Type B pancreatic cell (in vitro differentiated cells): Measurements from ENCODE around the gene NECTIN3. TPM values are rescaled to one million over a fixed set of nuclear protein-coding genes. Genes with fewer than 3 reads are reported as not detected.

Experiments used
- DNase-seq: peaks from one replicate; pipeline ENCODE4 v3.0.0; 2021; ENCODE audit warnings: mixed read lengths; ENCODE audit not compliant: unreplicated experiment; ENCODE audit errors: extremely low spot score
- H3K27ac Mint-ChIP-seq: 2 replicates; pipeline ENCODE4 v1.8.0; 2021; ENCODE audit warnings: mild to moderate bottlenecking, mixed read lengths
- H3K27me3 Mint-ChIP-seq: 2 replicates; pipeline ENCODE4 v1.8.0; 2021; ENCODE audit warnings: mixed read lengths
- H3K36me3 Mint-ChIP-seq: 2 replicates; pipeline ENCODE4 v1.8.0; 2021; ENCODE audit warnings: mixed read lengths
- H3K4me1 Mint-ChIP-seq: one replicate; pipeline ENCODE4 v1.8.0; 2021; ENCODE audit warnings: mixed read lengths; ENCODE audit not compliant: unreplicated experiment
- H3K4me3 Mint-ChIP-seq: 2 replicates; pipeline ENCODE4 v1.8.0; 2021; ENCODE audit warnings: mild to moderate bottlenecking, mixed read lengths
- H3K9me3 Mint-ChIP-seq: 2 replicates; pipeline ENCODE4 v1.8.0; 2021; ENCODE audit warnings: mixed read lengths
- CTCF ChIP-seq: fragments of 200-600 bp; sonication (generic); conservative IDR thresholded peaks from 2 replicates; pipeline ENCODE4 v1.5.0; 2021; ENCODE audit warnings: antibody characterized with exemption, mild to moderate bottlenecking
- total RNA-seq: library from RNA; stranded (reverse); gene quantifications from 2 replicates; pipeline ENCODE4 v1.2.1, GENCODE V29; 2021; ENCODE audit warnings: low replicate concordance

The NECTIN3 gene
- total RNA-seq, 1 donor from 2014 or later, result 57.3 TPM

GRCh38 chr3:111173906-111174305, 102.3 kb downstream of the NECTIN3 start:
- Mint-ChIP-seq H3K27ac (no peak overlapping the region), H3K36me3 (peaks cover 36% of the 10 kb centered on the region), H3K27me3 (no peaks in the 10 kb centered on the region), H3K4me1 (peaks cover 9% of the 10 kb centered on the region), H3K9me3 (no peaks in the 10 kb centered on the region), H3K4me3 (no peak overlapping the region)
- no peak for DNase-seq
- TF ChIP-seq CTCF, result no peak

- TF ChIP-seq CTCF, result no peak
- H3K9me3 Mint-ChIP-seq, result no peaks in the 10 kb centered on the region
- no peaks in the 10 kb centered on the region for H3K27me3 Mint-ChIP-seq
- no peaks in the 10 kb centered on the region for H3K4me1 Mint-ChIP-seq
- no peak overlapping the region for H3K4me3 Mint-ChIP-seq
- DNase-seq, result no peak
- peaks cover 27% of the 10 kb centered on the region for H3K36me3 Mint-ChIP-seq
- H3K27ac Mint-ChIP-seq, result no peak overlapping the region
Observed at GRCh38 chr3:111190518-111190917, 118.9 kb downstream of the NECTIN3 start.

- Mint-ChIP-seq H3K4me3 (no peak overlapping the region), H3K36me3 (peaks cover 25% of the 10 kb centered on the region), H3K9me3 (no peaks in the 10 kb centered on the region), H3K27ac (no peak overlapping the region), H3K4me1 (no peaks in the 10 kb centered on the region), H3K27me3 (no peaks in the 10 kb centered on the region)
- no peak for TF ChIP-seq CTCF
- DNase-seq, result no peak
Observed at GRCh38 chr3:111193472-111193871, 121.9 kb downstream of the NECTIN3 start.

GRCh38 chr3:111194048-111194447, 122.4 kb downstream of the NECTIN3 start:
- peaks cover 25% of the 10 kb centered on the region for H3K36me3 Mint-ChIP-seq
- no peaks in the 10 kb centered on the region for H3K4me1 Mint-ChIP-seq
- H3K27ac Mint-ChIP-seq, result no peak overlapping the region
- TF ChIP-seq CTCF, result no peak
- DNase-seq, result no peak
- H3K4me3 Mint-ChIP-seq, result no peak overlapping the region
- no peaks in the 10 kb centered on the region for H3K27me3 Mint-ChIP-seq
- H3K9me3 Mint-ChIP-seq, result no peaks in the 10 kb centered on the region

GRCh38 chr3:111197485-111197884, 125.9 kb downstream of the NECTIN3 start:
- H3K27me3 Mint-ChIP-seq, result no peaks in the 10 kb centered on the region
- H3K36me3 Mint-ChIP-seq, result peaks cover 22% of the 10 kb centered on the region
- H3K9me3 Mint-ChIP-seq, result no peaks in the 10 kb centered on the region
- H3K27ac Mint-ChIP-seq, result no peak overlapping the region
- TF ChIP-seq CTCF, result no peak
- H3K4me1 Mint-ChIP-seq, result peaks cover 7% of the 10 kb centered on the region
- no peak overlapping the region for H3K4me3 Mint-ChIP-seq
- DNase-seq, result no peak

- no peak for TF ChIP-seq CTCF
- no peak for DNase-seq
- Mint-ChIP-seq H3K4me3 (no peak overlapping the region), H3K36me3 (peaks cover 17% of the 10 kb centered on the region), H3K4me1 (peaks cover 7% of the 10 kb centered on the region), H3K27ac (no peak overlapping the region), H3K9me3 (no peaks in the 10 kb centered on the region), H3K27me3 (no peaks in the 10 kb centered on the region)
Observed at GRCh38 chr3:111200027-111200426, 128.4 kb downstream of the NECTIN3 start.
